H1 (cell line): ENCODE data around the gene RLN1. TPM values are rescaled to one million over a fixed set of nuclear protein-coding genes. Genes with fewer than 3 reads are reported as not detected.

Source experiments
- CREB1 ChIP-seq: IDR thresholded peaks from 2 replicates; pipeline ENCODE4 v1.6.1; 2012; ENCODE audit warnings: inconsistent platforms
- HDAC2 ChIP-seq, 2 experiments: fragments of 300-600 bp in 1 of 2; sonication (generic) in 1 of 2; IDR thresholded peaks; 2 replicates each; pipeline ENCODE4 v1.6.1; 2011 to 2012; ENCODE audit warnings: low read depth in 2 of 2, low read length in 2 of 2, mild to moderate bottlenecking in 2 of 2, moderate library complexity in 2 of 2, borderline replicate concordance in 1 of 2, inconsistent platforms in 1 of 2
- JUN ChIP-seq: IDR thresholded peaks from 2 replicates; pipeline ENCODE4 v1.6.1; 2011; ENCODE audit warnings: low read depth, mild to moderate bottlenecking, improper control_type of control experiment, low read length
- PHF8 ChIP-seq: fragments of 200-600 bp; sonication (generic); conservative IDR thresholded peaks from 2 replicates; pipeline ENCODE4 v1.7.1; 2012; ENCODE audit warnings: low read depth, mild to moderate bottlenecking, inconsistent platforms, low read length, moderate library complexity
- SIN3A ChIP-seq, 2 experiments: IDR thresholded peaks in 1 of 2; conservative IDR thresholded peaks in 1 of 2; 2 replicates each; pipeline ENCODE4 v1.6.1; 2011 to 2012; ENCODE audit warnings: low read length in 2 of 2, improper control_type of control experiment in 1 of 2, low read depth in 1 of 2, mild to moderate bottlenecking in 1 of 2
- polyA plus RNA-seq, 7 experiments: library from polyadenylated mRNA; depleted of rRNA in 3 of 7; stranded (reverse) in 5 of 7; unstranded in 2 of 7; fragments of >200 nt in 5 of 7; fragments of 200-250 nt in 2 of 7; gene quantifications; 1 replicate in 5 of 7; 2 replicates in 1 of 7; 4 replicates in 1 of 7; pipeline versions ENCODE4 v1.2.1 to v1.2.3, GENCODE V29; 2011 to 2013; ENCODE audit warnings: missing spikeins in 2 of 7, mixed read lengths in 2 of 7
- small RNA-seq: library from polyadenylated mRNA; stranded (forward); fragments of <200 nt; extraction: miRNeasy Mini kit (QIAGEN cat#:217004); gene quantifications from one replicate; pipeline ENCODE3, GENCODE V24; 2013; ENCODE audit not compliant: insufficient read depth
- total RNA-seq: library from RNA; stranded (reverse); fragmentation: NEBNext Ultra II Directional; extraction: Animal tissue kit (Norgen Biotek cat#: 25700); gene quantifications from 2 replicates; pipeline ENCODE4 v1.2.1, GENCODE V29; 2021

RLN1 gene
- total and polyA plus RNA-seq, 2 of the 8 experiments (the other 6 are each of a cell fraction or from before 2014, with no cell fraction given) = 0.51 to 0.80 TPM

GRCh38 chr9:5286262-5286661 is 53.4 kb downstream of the RLN1 start (continued):
- TF ChIP-seq SIN3A (conservative IDR thresholded peaks at IDR 0.05 in 1 of 2, IDR thresholded peaks at IDR 0.05 in 1 of 2; ENCODE audit: low read depth in 1 of 2, low read length in 2 of 2) (no peak), CREB1 (no peak), HDAC2 (IDR thresholded peaks at IDR 0.05; ENCODE audit: borderline replicate concordance in 1 of 2, low read depth in 2 of 2, low read length in 2 of 2) (no peak), JUN (no peak), PHF8 (no peak)

Small RNA genes lying within 50 kb of the gene (small RNA-seq; reads per million reads assigned to genes)
- gene AL135786.1 = not detected
- not detected for gene HMGN2P31

Other genes starting within 250 kb of the RLN1 start
- gene INSL6, start 154.2 kb downstream of the RLN1 start, total RNA-seq = not detected in 2 replicates
- not detected in 2 replicates for gene INSL6, start 154.2 kb downstream of the RLN1 start, polyA plus RNA-seq (2011; rRNA removed)
- not detected in 2 replicates for gene INSL4, start 108.5 kb downstream of the RLN1 start, total RNA-seq
- gene INSL4, start 108.5 kb downstream of the RLN1 start, polyA plus RNA-seq (2011; rRNA removed) = not detected in 2 replicates
- 4.5 and 4.7 TPM in 2 replicates for gene RLN2, start 35.2 kb downstream of the RLN1 start, total RNA-seq
- 2.5 and 6.0 TPM in 2 replicates for gene RLN2, start 35.2 kb downstream of the RLN1 start, polyA plus RNA-seq (2011; rRNA removed)
- 11.3 and 15.7 TPM in 2 replicates for gene PLGRKT, start 98.0 kb upstream of the RLN1 start, total RNA-seq
- 2.5 and 5.4 TPM in 2 replicates for gene PLGRKT, start 98.0 kb upstream of the RLN1 start, polyA plus RNA-seq (2011; rRNA removed)
- gene CD274, start 110.7 kb upstream of the RLN1 start, total RNA-seq = 0.15 TPM in 1 of 2 replicates, not detected in the other
- 0.08 TPM in 1 of 2 replicates, not detected in the other for gene CD274, start 110.7 kb upstream of the RLN1 start, polyA plus RNA-seq (2011; rRNA removed)
- gene PDCD1LG2, start 170.7 kb upstream of the RLN1 start, total RNA-seq = not detected in 2 replicates
- gene PDCD1LG2, start 170.7 kb upstream of the RLN1 start, polyA plus RNA-seq (2011; rRNA removed) = not detected in 2 replicates